ENCODE data around the gene PCDHGA9.
"Not testable (repeated sequence)": the region's sequence is repeated elsewhere in the genome, so short reads cannot be mapped to it uniquely, and the experiment has no call there.

PCDHGA9 gene

GRCh38 chr5:141413540-141414069 is 11.0 kb downstream of the PCDHGA9 start:
- DNase-seq (ENCODE audit: low read depth in 2 of 2): no peak

DNA sequence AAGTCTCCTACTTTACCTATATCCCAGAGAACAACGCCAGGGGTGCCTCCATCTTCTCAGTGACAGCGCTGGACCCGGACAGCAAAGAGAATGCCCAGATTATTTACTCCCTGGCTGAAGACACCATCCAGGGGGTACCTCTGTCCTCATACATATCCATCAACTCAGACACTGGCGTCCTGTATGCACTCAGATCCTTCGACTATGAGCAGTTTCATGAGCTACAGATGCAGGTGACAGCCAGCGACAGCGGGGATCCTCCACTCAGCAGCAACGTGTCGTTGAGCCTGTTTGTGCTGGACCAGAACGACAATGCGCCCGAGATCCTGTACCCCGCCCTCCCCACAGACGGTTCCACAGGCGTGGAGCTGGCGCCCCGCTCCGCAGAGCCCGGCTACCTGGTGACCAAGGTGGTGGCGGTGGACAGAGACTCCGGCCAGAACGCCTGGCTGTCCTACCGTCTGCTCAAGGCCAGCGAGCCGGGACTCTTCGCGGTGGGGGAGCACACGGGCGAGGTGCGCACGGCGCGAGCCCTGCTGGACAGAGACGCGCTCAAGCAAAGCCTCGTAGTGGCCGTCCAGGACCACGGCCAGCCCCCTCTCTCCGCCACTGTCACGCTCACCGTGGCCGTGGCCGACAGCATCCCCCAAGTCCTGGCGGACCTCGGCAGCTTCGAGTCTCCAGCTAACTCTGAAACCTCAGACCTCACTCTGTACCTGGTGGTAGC is 12.1 kb downstream of the PCDHGA9 start:
- DNase-seq (ENCODE audit: low read depth in 2 of 2): not testable (repeated sequence)

DNA sequence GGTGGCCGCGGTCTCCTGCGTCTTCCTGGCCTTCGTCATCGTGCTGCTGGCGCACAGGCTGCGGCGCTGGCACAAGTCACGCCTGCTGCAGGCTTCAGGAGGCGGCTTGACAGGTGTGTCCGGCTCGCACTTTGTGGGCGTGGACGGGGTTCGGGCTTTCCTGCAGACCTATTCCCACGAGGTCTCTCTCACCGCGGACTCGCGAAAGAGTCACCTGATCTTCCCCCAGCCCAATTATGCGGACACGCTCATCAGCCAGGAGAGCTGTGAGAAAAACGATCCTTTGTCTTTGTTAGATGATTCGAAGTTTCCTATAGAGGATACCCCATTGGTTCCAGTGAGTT is 12.7 kb downstream of the PCDHGA9 start:
- not testable (repeated sequence) for DNase-seq (ENCODE audit: low read depth in 2 of 2)

- DNase-seq (ENCODE audit: low read depth in 2 of 2): peak; percentile 61 to 65
These were observed 15.1 kb downstream of the PCDHGA9 start, which contains the start of gene PCDHGB7 for GRCh38 chr5:141417494-141418172. Gene PCDHGB7, plus strand, starts transcription at chr5:141417677. Its CDS starts 183 bp downstream, at chr5:141417860.

GRCh38 chr5:141419074-141419880 is 16.7 kb downstream of the PCDHGA9 start:
- no peak for DNase-seq (ENCODE audit: low read depth in 2 of 2)

- DNase-seq (ENCODE audit: low read depth in 2 of 2): peak in 1 of 2 experiments; percentile 41
These were observed 18.4 kb downstream of the PCDHGA9 start, which contains the start of gene PCDHGA11 for GRCh38 chr5:141420855-141421488. Gene PCDHGA11, plus strand, starts transcription at chr5:141421051. Its CDS starts 177 bp downstream, at chr5:141421228.

DNA sequence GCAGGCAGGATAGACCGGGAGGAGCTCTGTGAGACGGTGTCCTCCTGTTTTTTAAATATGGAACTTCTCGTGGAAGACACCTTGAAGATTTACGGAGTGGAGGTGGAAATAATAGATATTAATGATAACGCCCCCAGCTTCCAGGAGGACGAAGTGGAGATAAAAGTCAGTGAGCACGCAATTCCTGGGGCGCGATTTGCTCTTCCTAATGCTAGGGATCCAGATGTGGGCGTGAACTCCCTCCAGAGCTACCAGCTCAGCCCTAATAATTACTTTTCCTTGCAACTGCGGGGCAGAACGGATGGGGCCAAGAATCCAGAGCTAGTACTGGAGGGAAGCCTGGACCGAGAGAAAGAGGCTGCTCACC is 18.9 kb downstream of the PCDHGA9 start:
- no peak for DNase-seq (ENCODE audit: low read depth in 2 of 2)

- DNase-seq (ENCODE audit: low read depth in 2 of 2): no peak
These were observed 20.2 kb downstream of the PCDHGA9 start for GRCh38 chr5:141422742-141423291.

DNA sequence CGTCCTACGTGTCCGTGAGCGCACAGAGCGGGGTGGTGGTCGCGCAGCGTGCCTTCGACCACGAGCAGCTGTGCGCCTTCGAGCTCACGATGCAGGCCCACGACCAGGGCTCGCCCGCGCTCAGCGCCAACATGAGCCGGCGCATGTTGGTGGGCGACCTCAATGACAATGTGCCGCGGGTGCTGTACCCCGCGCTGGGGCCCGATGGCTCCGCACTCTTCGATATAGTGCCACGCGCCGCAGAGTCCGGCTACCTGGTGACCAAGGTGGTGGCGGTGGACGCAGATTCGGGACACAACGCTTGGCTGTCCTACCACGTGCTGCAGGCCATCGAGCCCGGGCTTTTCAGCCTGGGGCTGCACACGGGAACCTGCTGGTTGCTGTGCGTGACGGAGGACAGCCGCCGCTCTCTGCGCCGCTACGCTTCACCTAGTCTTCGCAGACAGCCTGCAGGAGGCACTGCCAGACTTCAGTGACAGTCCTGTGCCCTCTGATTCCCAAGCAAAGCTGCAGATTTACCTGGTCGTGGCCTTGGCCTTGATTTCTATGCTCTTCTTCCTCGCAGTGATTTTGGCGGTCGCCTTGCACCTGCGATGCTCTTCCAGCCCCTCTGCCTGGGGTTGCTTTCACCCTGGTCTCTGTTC is 25.3 kb downstream of the PCDHGA9 start:
- DNase-seq (ENCODE audit: low read depth in 2 of 2): no peak

GRCh38 chr5:141430332-141431113 is 27.9 kb downstream of the PCDHGA9 start, which contains the start of gene PCDHGA12:
Gene PCDHGA12, plus strand, starts transcription at chr5:141430507. Its CDS starts 253 bp downstream, at chr5:141430760.
- DNase-seq (ENCODE audit: low read depth in 2 of 2): peak; percentile 82 to 83

GRCh38 chr5:141431286-141431685 is 28.7 kb downstream of the PCDHGA9 start:
- DNase-seq (ENCODE audit: low read depth in 2 of 2): no peak

DNA sequence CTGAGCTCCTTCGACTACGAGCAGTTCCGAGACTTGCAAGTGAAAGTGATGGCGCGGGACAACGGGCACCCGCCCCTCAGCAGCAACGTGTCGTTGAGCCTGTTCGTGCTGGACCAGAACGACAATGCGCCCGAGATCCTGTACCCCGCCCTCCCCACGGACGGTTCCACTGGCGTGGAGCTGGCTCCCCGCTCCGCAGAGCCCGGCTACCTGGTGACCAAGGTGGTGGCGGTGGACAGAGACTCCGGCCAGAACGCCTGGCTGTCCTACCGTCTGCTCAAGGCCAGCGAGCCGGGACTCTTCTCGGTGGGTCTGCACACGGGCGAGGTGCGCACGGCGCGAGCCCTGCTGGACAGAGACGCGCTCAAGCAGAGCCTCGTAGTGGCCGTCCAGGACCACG is 29.7 kb downstream of the PCDHGA9 start:
- not testable (repeated sequence) for DNase-seq (ENCODE audit: low read depth in 2 of 2)

DNA sequence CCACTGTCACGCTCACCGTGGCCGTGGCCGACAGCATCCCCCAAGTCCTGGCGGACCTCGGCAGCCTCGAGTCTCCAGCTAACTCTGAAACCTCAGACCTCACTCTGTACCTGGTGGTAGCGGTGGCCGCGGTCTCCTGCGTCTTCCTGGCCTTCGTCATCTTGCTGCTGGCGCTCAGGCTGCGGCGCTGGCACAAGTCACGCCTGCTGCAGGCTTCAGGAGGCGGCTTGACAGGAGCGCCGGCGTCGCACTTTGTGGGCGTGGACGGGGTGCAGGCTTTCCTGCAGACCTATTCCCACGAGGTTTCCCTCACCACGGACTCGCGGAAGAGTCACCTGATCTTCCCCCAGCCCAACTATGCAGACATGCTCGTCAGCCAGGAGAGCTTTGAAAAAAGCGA is 30.1 kb downstream of the PCDHGA9 start:
- DNase-seq (ENCODE audit: low read depth in 2 of 2): not testable (repeated sequence)

DNA sequence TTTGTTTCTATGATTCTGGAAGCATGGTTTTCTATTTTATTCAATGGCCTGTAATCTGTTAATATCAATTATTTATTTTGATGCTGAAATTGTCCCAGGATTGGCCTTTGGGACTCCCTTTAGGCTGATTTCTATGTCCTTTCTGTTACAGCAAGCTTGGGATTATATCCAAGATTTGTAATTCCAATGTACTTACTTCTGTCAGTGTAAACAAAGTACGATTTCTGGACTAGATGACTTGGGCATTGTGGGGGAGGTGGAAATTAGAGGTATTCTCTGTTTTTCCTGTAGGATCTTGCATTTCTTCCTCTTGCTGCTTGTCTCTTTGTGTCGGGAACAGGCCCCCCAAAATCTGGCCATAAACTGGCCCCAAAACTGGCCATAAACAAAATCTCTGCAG is 31.4 kb downstream of the PCDHGA9 start:
- DNase-seq (ENCODE audit: low read depth in 2 of 2): no peak

GRCh38 chr5:141437221-141437620 is 34.6 kb downstream of the PCDHGA9 start:
- DNase-seq (ENCODE audit: low read depth in 2 of 2): no peak

GRCh38 chr5:141439411-141440141 is 37.0 kb downstream of the PCDHGA9 start:
- no peak for DNase-seq (ENCODE audit: low read depth in 2 of 2)

DNA sequence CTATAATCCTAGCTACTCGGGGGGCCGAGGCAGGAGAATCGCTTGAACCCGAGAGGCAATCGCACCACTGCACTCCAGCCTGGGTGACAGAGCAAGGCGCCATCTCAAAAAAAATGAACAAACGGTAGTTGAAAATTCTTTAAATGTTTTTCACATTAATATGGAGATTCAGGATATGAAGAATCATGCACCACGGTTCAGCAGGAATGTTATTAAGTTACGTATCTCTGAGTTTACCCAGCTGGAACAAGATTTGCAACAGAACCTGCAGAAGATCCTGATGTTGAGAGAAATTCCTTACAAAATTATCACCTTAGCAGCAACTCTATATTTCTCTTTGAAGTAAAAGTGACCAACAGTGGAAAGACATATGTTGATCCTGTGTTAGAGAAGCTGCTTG is 37.8 kb downstream of the PCDHGA9 start:
- DNase-seq (ENCODE audit: low read depth in 2 of 2): no peak

DNA sequence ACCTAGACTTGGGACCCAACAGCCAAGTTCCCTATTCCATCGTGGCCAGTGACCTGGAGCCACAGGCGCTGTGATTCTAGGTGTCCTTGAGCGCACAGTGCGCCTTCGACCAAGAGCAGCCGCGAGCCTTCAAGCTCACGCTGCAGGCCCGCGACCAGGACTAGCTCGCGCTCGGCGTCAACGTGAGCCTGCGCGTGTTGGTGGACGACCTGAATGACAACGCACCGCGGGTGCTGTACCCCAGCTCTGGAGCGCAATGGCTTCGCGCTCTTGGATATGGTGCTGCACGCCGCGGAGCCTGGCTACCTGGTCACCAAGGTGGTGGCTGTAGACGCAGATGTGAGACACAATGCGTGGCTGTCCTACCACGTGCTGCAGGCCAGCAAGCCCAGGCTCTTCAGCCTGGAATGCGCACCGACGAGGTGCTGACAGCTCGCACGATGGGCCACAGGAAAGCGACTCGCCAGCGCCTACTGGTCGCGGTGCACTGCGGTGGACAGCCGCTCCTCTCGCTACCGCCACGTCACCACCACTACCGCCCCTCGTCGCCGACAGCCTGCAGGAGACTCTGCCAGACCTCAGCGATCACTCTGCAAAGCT is 39.1 kb downstream of the PCDHGA9 start:
- no peak for DNase-seq (ENCODE audit: low read depth in 2 of 2)
